ENCODE measurements around the gene GPC5.

DNA sequence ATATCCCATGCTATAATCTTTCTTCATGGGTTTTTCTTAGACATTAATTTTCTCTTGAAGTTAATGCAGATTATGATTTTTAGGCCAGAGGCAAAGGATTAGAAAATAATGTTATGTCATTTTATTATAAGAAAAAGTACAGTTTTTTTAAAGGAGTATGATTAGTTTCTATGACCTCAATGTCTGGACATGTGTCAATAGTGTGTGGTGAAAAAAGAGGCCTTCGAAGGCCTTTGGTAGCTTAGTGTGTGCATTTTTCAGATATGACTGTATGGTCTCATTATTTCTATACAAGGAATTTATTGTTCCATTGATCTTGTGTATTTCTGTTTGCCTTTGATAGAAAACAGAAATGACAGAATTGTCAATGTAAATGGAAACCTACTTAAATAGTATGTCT lies 195.6 kb downstream of the GPC5 start:
- TF ChIP-seq CTCF (IDR thresholded peaks at IDR 0.05) (no peak), EP300 (IDR thresholded peaks at IDR 0.05) (no peak), POLR2A (IDR thresholded peaks at IDR 0.05) (no peak)

Measured in ovary (tissue), 3 donors.